Measurements from ENCODE around the gene RAD23A.
"Not testable (repeated sequence)": the region's sequence is repeated elsewhere in the genome, so short reads cannot be mapped to it uniquely, and the experiment has no call there.

RAD23A gene

GRCh38 chr19:12937927-12938778, 7.5 kb upstream of the RAD23A start, which contains the start of gene CALR:
Gene CALR (plus strand): TSS chr19:12938609. CDS start chr19:12938680, 71 bp downstream.
- DNase-seq (ENCODE audit: low read depth in 2 of 2): peak; percentile 98 to 100

DNA sequence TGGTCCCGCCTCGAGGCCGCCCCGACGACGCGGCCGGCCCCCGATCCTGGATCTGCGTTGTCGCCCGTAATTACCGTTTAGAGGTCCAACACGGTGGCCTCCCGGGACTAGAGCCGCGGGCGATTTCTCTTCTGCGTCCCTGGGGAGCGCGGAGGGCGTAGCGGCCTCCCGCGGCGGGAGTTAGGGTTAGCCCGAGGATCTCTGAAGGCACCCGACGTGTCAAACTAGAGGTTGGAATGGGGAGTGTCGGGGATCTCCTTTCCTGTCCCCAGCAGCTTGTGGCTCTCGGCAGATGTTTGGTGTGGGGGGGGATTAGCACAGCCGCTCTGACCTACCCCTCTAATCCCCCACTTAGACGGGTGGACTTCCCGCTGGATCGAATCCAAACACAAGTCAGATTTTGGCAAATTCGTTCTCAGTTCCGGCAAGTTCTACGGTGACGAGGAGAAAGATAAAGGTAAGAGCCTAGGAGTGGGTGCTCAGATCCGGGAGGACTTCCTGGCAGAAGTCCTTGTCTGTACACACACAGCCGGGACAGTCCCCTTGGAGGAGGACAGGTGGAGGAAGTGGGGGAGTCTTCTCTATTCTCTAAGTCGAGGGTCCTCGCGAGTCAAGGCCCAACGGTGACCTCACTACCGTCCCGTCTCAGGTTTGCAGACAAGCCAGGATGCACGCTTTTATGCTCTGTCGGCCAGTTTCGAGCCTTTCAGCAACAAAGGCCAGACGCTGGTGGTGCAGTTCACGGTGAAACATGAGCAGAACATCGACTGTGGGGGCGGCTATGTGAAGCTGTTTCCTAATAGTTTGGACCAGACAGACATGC, 6.7 kb upstream of the RAD23A start:
- DNase-seq (ENCODE audit: low read depth in 2 of 2): peak in 1 of 2 donors; percentile 26

DNA sequence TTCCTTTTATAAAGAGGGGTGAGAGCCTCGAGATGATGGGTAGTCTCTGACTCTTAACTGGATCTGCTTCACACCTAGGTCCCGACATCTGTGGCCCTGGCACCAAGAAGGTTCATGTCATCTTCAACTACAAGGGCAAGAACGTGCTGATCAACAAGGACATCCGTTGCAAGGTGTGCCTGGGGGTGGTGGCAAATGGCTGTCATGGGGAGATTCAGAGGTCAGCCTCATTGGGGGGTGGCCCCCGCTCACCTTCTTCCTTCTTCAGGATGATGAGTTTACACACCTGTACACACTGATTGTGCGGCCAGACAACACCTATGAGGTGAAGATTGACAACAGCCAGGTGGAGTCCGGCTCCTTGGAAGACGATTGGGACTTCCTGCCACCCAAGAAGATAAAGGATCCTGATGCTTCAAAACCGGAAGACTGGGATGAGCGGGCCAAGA, 5.7 kb upstream of the RAD23A start:
- no peak for DNase-seq (ENCODE audit: low read depth in 2 of 2)

DNA sequence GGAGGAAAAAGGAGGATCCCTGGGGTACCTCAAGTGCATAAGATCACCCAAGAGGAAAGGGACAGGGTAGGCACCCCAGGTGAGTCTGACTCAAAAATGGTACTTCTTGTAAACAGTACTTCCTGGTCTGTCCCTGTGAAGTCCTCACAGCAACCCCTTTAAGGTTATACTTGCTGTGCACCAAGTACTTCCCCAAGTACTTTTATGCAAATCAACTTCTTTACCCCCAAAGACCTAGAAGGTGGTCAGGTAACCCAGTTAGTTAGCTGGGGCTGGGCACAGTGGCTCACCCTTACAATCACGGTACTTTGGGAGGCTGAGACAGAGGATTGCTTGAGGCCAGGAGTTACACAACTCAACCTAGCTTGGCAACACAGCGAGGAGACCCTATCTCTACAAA, 4.8 kb upstream of the RAD23A start:
- no peak for DNase-seq (ENCODE audit: low read depth in 2 of 2)

GRCh38 chr19:12943437-12944044, 2.1 kb upstream of the RAD23A start:
- no peak for DNase-seq (ENCODE audit: low read depth in 2 of 2)

GRCh38 chr19:12944104-12944674, 1.5 kb upstream of the RAD23A start:
- DNase-seq (ENCODE audit: low read depth in 2 of 2): no peak

DNA sequence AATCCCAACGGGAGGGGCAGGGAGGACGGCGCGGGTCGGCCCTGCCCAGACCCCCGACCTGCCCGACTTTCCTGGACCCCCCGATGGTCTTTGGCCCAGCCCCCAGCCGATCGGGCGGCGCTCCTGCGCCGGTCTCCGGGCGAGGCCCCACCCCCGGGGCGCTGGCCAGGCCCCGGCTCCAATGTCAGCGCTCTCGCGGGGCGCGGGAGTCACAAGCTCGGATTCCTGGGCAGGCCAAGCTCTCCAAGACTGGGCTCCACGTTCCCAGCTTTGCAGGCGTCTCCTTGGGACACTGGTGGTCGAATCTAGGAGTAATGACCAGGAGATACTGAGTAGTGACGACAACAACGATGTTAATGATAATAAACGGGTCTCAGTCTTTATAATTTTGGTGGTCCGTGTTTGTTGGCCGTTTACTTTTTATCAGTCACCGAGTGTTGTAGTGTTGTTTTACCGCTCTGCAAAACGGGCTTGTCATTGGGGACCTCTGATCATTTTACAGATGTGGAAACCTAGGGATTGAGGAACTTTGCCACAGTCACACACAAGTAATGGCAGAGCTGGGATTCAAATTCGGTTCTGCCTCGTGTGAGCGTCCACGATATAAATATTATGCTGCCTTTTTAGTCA, 545 bp downstream of the RAD23A start:
- peak in 1 of 2 donors; percentile 48 for DNase-seq (ENCODE audit: low read depth in 2 of 2)

DNA sequence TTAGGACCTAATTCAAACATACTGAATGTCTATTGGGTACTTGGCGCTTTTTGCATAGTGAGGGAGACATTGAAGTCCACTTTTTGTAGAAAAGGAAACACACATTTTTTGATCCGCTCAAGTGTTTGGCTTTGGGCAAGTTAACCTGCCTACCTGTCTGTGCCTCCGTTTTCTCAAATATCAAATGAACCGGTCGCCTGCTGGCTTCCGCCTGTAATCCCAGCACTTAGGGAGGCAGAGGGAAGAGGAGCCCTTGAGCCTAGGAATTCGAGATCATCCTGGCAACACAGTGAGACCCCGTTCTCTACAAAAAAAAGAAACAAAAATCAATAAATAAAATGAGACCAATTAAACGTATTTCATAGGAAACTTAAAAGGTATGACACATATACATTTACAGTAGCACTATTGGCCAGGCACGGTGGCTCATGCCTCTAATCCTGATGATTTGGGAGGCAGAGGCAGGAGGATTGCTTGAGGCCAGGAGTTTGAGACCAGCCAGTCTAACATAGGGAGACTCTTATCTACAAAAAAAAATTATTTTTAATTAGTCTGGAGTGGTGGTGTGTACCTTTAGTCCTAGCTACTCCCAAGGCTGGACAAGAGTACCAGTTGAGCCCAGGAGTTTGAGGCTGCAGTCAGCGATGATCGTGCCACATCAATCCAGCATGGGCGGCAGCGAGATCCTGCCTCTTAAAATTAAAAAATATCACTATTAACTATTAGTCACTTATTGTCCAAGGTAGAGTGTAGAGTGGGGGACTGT, 1.3 kb downstream of the RAD23A start:
- no peak for DNase-seq (ENCODE audit: low read depth in 2 of 2)

- DNase-seq (ENCODE audit: low read depth in 2 of 2): no peak
These were observed 2.3 kb downstream of the RAD23A start for GRCh38 chr19:12947702-12948611.

- no peak for DNase-seq (ENCODE audit: low read depth in 2 of 2)
These were observed 3.1 kb downstream of the RAD23A start for GRCh38 chr19:12948612-12949362.

GRCh38 chr19:12949363-12950283, 4.0 kb downstream of the RAD23A start:
- no peak for DNase-seq (ENCODE audit: low read depth in 2 of 2)

- DNase-seq (ENCODE audit: low read depth in 2 of 2): not testable (repeated sequence)
These were observed 6.4 kb downstream of the RAD23A start for GRCh38 chr19:12952050-12952449.

GRCh38 chr19:12952488-12953137, 7.0 kb downstream of the RAD23A start:
- DNase-seq (ENCODE audit: low read depth in 2 of 2): no peak

DNA sequence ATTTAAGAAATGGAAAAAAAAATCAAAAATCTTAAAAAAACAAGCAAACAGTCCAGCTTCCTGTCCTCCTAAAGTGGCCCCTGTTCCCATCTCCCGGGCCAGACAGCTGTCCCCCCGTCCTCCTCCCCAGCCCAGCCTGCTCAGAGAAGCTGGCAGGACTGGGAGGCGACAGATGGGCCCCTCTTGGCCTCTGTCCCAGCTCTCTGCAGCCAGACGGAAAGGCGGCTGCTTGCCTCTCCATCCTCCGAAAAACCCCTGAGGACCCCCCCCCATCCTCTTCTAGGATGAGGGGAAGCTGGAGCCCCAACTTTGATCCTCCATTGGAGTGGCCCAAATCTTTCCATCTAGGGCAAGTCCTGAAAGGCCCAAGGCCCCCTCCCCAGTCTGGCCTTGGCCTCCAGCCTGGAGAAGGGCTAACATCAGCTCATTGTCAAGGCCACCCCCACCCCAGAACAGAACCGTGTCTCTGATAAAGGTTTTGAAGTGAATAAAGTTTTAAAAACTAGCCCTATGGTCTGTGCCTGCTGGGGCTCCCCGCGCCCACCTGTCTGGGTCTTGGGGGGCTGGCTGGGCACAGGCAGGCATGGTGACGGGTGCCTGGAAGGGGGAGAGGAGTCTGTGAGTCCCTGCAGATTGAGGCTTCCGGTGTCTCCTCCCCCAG, 7.6 kb downstream of the RAD23A start:
- no peak for DNase-seq (ENCODE audit: low read depth in 2 of 2)

DNA sequence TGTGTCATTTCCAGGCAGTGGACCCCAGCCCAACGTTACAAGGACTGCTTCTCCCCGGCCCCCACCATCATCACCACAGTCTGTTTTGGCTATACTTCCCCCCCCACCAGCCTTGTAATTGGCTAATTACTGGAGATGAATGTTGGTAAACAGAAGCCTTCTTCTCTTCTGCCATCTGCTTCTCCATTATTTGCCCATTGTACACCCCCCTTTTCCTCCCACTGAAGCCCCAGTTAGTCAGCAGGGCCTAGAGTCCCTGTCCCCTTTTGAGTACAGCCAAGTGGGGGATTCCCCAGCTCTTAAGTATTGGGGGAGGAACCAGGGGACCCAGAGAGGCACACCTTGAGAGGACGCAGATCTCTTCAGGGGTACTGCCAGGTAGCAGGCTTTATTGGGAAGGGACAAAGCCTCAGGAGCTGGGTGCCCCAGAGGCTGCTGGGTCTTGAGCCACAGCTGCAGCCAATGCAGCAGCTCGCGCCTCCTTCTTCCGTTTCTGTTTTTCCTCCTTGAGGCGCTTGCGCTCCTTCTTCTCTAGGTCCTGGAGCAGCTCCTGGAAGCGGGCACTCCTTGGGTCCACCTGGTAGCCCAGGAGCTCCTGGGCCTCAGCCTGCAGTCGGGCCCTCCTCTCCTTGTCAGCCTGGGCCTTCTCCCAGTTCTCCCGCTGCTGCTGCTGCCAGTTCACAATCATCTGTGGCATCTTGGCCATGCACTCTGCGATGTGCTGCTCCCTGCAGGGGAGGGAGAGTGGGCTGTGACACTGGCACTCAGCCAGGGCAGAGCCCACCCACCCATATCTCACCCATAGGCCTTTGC, 8.3 kb downstream of the RAD23A start:
- DNase-seq (ENCODE audit: low read depth in 2 of 2): no peak

GRCh38 chr19:12954612-12954962, 8.9 kb downstream of the RAD23A start:
- no peak for DNase-seq (ENCODE audit: low read depth in 2 of 2)

Measured in stimulated activated CD8-positive, alpha-beta memory T cell treated with anti-CD3 and anti-CD28 coated beads, Interleukin-7, amount 100 ng/mL, for 4 hours (primary cell).